SK-N-MC (cell line): ENCODE measurements around the gene DPP8.

Experiments used
- EZH2 ChIP-seq: fragments of 200-600 bp; sonication (generic); IDR thresholded peaks from one replicate; pipeline ENCODE4 v1.6.1; 2017; ENCODE audit warnings: antibody characterized with exemption
- POLR2AphosphoS5 ChIP-seq: IDR thresholded peaks from 2 replicates; pipeline ENCODE4 v1.6.1; 2012; ENCODE audit warnings: mild to moderate bottlenecking, low read depth, low read length, borderline replicate concordance

GRCh38 chr15:65528461-65529060 lies 11.1 kb upstream of the DPP8 start:
- TF ChIP-seq POLR2AphosphoS5 (no peak), EZH2 (no peak)
